Mesenchymal stem cell (in vitro differentiated cells and primary cell): Measurements from ENCODE around the gene EFNB3.

Experiments used
- DNase-seq: peaks from one replicate; pipeline ENCODE4 v3.0.0-alpha.2; 2013
- H2AFZ ChIP-seq: one replicate; pipeline ENCODE4 v1.6.1; 2013; ENCODE audit warnings: low read depth, mild to moderate bottlenecking, control low read depth, inconsistent platforms, low read length, moderate library complexity
- H2AK5ac ChIP-seq: 2 replicates; pipeline ENCODE4 v1.6.1; 2013; ENCODE audit warnings: low read length, moderate library complexity, mild to moderate bottlenecking, inconsistent platforms; ENCODE audit not compliant: severe bottlenecking
- H2BK120ac ChIP-seq: one replicate; pipeline ENCODE4 v1.6.1; 2013; ENCODE audit warnings: low read depth, mild to moderate bottlenecking, inconsistent platforms, low read length, moderate library complexity
- H2BK12ac ChIP-seq, 2 experiments: one replicate each; pipeline ENCODE4 v1.6.1; 2013; ENCODE audit warnings: inconsistent platforms in 2 of 2, low read length in 2 of 2, mild to moderate bottlenecking in 2 of 2, moderate library complexity in 2 of 2, control low read depth in 1 of 2
- H2BK15ac ChIP-seq: one replicate; pipeline ENCODE4 v1.6.1; 2013; ENCODE audit warnings: mild to moderate bottlenecking, low read depth, inconsistent platforms; ENCODE audit not compliant: poor library complexity, severe bottlenecking
- H2BK5ac ChIP-seq: 2 replicates; pipeline ENCODE4 v1.6.1; 2013; ENCODE audit warnings: low read depth, mild to moderate bottlenecking, low read length, control low read depth, inconsistent platforms; ENCODE audit not compliant: poor library complexity, severe bottlenecking
- H3K14ac ChIP-seq, 2 experiments: one replicate each; pipeline ENCODE4 v1.6.1; 2013; ENCODE audit warnings: inconsistent platforms in 2 of 2, low read length in 2 of 2, control low read depth in 1 of 2, mild to moderate bottlenecking in 1 of 2, moderate library complexity in 1 of 2
- H3K18ac ChIP-seq, 2 experiments: one replicate each; pipeline ENCODE4 v1.6.1; 2013; ENCODE audit warnings: inconsistent platforms in 2 of 2, low read length in 2 of 2, control low read depth in 1 of 2, low read depth in 1 of 2, mild to moderate bottlenecking in 1 of 2
- H3K23ac ChIP-seq, 2 experiments: one replicate each; pipeline ENCODE4 v1.6.1; 2013; ENCODE audit warnings: inconsistent platforms in 2 of 2, low read length in 2 of 2, mild to moderate bottlenecking in 2 of 2, moderate library complexity in 2 of 2, control low read depth in 1 of 2
- H3K27ac ChIP-seq: 2 replicates; pipeline ENCODE4 v1.5.1; 2013; ENCODE audit warnings: mild to moderate bottlenecking, moderate library complexity, low read length, control low read depth, inconsistent platforms; ENCODE audit not compliant: poor library complexity, severe bottlenecking
- H3K27me3 ChIP-seq, 2 experiments: 2 replicates each; pipeline versions ENCODE4 v1.6.1 to v1.7.0; 2013; ENCODE audit warnings: low read length in 2 of 2, mild to moderate bottlenecking in 2 of 2, moderate library complexity in 2 of 2, control low read depth in 1 of 2, inconsistent platforms in 1 of 2; ENCODE audit not compliant: control insufficient read depth in 1 of 2, insufficient read depth in 1 of 2
- H3K36me3 ChIP-seq, 2 experiments: 2 replicates each; pipeline versions ENCODE4 v1.6.1 to v1.7.0; 2013; ENCODE audit warnings: low read length in 2 of 2, control low read depth in 1 of 2, inconsistent platforms in 1 of 2, low read depth in 1 of 2, mild to moderate bottlenecking in 1 of 2; ENCODE audit not compliant: insufficient read depth in 2 of 2, control insufficient read depth in 1 of 2
- H3K4ac ChIP-seq, 2 experiments: one replicate each; pipeline ENCODE4 v1.6.1; 2013; ENCODE audit warnings: inconsistent platforms in 2 of 2, low read length in 2 of 2, mild to moderate bottlenecking in 2 of 2, moderate library complexity in 2 of 2, control low read depth in 1 of 2, low read depth in 1 of 2
- H3K4me1 ChIP-seq: 2 replicates; pipeline ENCODE4 v1.6.1; 2013; ENCODE audit warnings: low read depth, low read length, control low read depth; ENCODE audit not compliant: control insufficient read depth, insufficient read depth
- H3K4me2 ChIP-seq: 2 replicates; pipeline ENCODE4 v1.6.1; 2013; ENCODE audit warnings: low read length, mild to moderate bottlenecking, inconsistent platforms; ENCODE audit not compliant: poor library complexity, severe bottlenecking
- H3K4me3 ChIP-seq, 2 experiments: 2 replicates each; pipeline versions ENCODE4 v1.5.1 to v1.7.0; 2013; ENCODE audit warnings: low read length in 2 of 2, mild to moderate bottlenecking in 2 of 2, control low read depth in 1 of 2, low read depth in 1 of 2; ENCODE audit not compliant: insufficient read depth in 1 of 2
- H3K79me1 ChIP-seq: replicated peaks from 2 replicates; pipeline ENCODE4 v1.6.1; 2013; ENCODE audit warnings: mild to moderate bottlenecking, control low read depth, low read length, inconsistent platforms; ENCODE audit not compliant: poor library complexity, severe bottlenecking
- H3K9ac ChIP-seq: 2 replicates; pipeline ENCODE4 v1.7.0; 2013; ENCODE audit warnings: mild to moderate bottlenecking, low read length, moderate library complexity
- H3K9me3 ChIP-seq: 2 replicates; pipeline ENCODE4 v1.7.0; 2013; ENCODE audit warnings: mild to moderate bottlenecking, low read length; ENCODE audit not compliant: control insufficient read depth
- H4K8ac ChIP-seq: one replicate; pipeline ENCODE4 v1.6.1; 2013; ENCODE audit warnings: inconsistent platforms, mild to moderate bottlenecking, low read length, moderate library complexity
- H4K91ac ChIP-seq: one replicate; pipeline ENCODE4 v1.6.1; 2013; ENCODE audit warnings: mild to moderate bottlenecking, low read length, inconsistent platforms
- WGBS: methylation state at CpG from one replicate; pipeline ENCODE4 v1.1.7; 2013; ENCODE audit warnings: mixed read lengths; 5-methylcytosine and 5-hydroxymethylcytosine counted together

Gene EFNB3

DNA sequence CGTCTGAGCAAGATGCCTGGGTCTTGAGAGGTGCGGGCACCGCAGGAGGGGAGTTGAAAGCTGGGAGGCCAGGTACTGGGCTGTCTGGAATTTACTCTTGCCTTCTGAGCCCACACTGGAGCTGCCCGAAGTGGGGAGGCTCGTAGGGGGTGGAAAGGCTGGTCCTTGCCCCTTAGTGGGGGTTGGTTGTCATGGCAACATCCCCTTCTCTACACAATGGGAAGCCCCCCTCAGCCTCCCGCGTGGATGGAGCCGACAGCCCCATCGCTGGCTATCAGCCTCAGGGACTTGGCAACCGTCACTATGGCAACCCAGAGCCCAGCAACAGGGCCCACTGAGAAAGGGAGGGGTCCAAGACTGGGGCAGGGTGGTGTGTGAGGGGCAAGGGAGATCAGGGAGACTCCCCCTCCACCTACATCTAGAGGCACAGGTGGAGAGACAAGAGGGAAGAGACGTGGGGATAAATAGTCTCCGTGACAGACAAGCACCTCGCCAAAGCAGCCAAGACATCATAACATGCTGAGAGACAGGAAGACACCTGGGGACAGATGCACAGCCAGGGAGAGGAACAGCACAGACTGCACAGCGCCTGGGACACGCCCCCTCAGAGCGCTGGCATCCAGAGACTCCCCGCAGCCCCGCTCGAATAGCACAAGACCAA is 7.2 kb downstream of the EFNB3 start:
- Histone ChIP-seq H2BK5ac (no peak overlapping the region), H3K27me3 (peaks cover 28 to 73% of the 10 kb centered on the region in 2 experiments), H3K27ac (no peak overlapping the region), H3K4me2 (no peak overlapping the region), H3K4ac (no peak overlapping the region), H3K23ac (no peak overlapping the region), H3K9me3 (no peaks in the 10 kb centered on the region), H2BK120ac (no peak overlapping the region), H4K8ac (no peak overlapping the region), H2BK12ac (no peak overlapping the region), H2BK15ac (no peak overlapping the region), H3K18ac (no peak overlapping the region), H3K14ac (no peak overlapping the region), H2AK5ac (no peak overlapping the region), H3K4me1 (peaks cover 8% of the 10 kb centered on the region), H3K4me3 (no peak overlapping the region), H3K79me1 (peaks cover 5% of the 10 kb centered on the region), H3K36me3 (peaks cover 0 to 2% of the 10 kb centered on the region in 2 experiments), H3K9ac (no peak overlapping the region), H2AFZ (no peak overlapping the region), H4K91ac (no peak overlapping the region)
- WGBS = 43% methylated on average over 16 of the region's 19 CpGs
- DNase-seq = no peak

DNA sequence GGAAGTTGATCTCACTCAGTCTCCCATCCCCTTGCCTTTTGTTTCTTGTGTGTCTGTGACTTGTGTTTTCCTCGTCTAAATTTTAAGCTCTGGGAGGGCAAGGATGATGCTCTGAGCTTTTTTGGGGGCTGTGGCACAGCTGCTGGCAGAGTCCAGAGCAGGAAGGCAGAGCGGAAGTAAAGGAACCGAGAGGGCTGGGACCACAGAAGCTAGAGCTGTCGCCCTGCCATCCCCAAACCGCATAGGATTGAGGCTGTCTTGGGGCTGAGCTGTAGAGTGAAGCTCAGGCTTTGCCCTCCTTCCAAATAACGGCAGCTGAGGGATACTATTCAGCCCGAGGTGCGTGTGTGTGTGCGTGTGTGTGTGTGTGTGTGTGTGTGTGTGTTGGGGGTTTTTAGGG is 8.8 kb downstream of the EFNB3 start:
- no peak overlapping the region for H2BK15ac ChIP-seq
- no peak overlapping the region for H2BK5ac ChIP-seq
- DNase-seq = no peak
- no peak overlapping the region for H3K4ac ChIP-seq
- peaks cover 23 to 75% of the 10 kb centered on the region in 2 experiments for H3K27me3 ChIP-seq
- peaks cover 5% of the 10 kb centered on the region for H3K79me1 ChIP-seq
- H3K14ac ChIP-seq = no peak overlapping the region
- H4K8ac ChIP-seq = no peak overlapping the region
- no peak overlapping the region for H3K4me3 ChIP-seq
- H3K9me3 ChIP-seq = no peaks in the 10 kb centered on the region
- H3K9ac ChIP-seq = no peak overlapping the region
- WGBS = 53% methylated on average over 7 of the region's 9 CpGs
- H2AK5ac ChIP-seq = no peak overlapping the region
- H3K4me2 ChIP-seq = no peak overlapping the region
- H2BK12ac ChIP-seq = no peak overlapping the region
- no peak overlapping the region for H3K18ac ChIP-seq
- no peak overlapping the region for H2AFZ ChIP-seq
- H4K91ac ChIP-seq = no peak overlapping the region
- peaks cover 0 to 2% of the 10 kb centered on the region in 2 experiments for H3K36me3 ChIP-seq
- H3K23ac ChIP-seq = no peak overlapping the region
- peaks cover 13% of the 10 kb centered on the region for H3K4me1 ChIP-seq
- no peak overlapping the region for H3K27ac ChIP-seq
- H2BK120ac ChIP-seq = no peak overlapping the region

DNA sequence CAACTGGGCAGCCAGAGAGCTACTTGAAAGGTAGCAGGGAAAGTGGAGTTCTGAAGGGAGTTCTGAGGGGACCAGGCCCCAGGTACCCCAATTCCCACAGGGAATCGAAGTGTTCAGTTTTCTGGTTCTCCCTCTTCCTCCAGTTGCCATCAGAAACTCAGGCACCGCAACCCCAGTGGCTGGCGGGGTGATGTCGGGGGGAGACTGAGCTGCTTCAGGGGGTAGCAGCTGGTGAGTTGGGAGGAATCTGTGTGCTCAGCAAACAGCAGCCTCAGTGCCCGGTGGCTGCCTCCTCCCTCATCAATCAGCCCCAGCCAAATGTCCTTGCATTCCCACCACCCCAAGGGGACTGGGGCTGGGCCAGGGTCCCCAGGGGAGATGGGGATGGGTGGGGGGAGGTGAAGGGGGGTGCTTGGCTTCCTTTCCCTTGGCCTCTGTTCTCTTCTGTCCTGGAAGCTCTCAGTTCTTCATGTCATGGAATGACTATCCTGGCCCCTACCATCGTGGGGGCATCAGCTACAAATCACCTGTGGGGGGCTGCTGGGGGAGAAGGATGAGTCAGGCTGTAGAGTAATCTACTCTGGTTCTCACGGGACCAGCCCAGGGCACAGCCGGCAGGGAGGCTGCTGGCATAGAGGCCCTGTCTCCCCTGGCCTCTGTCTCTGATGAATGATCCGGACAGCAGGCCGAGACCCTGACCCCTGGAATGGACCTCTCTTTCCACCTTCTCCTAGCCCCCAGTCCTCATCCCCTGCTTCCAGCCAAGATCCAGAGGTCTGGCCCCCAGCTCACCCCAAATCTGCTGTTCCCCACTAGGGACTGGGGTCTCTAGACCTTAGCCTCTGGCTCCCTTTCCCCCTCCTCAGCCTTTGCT is 10.0 kb downstream of the EFNB3 start:
- H3K14ac ChIP-seq = no peak overlapping the region
- no peak overlapping the region for H2BK12ac ChIP-seq
- H3K4me2 ChIP-seq = no peak overlapping the region
- no peak overlapping the region for H3K18ac ChIP-seq
- H3K23ac ChIP-seq = no peak overlapping the region
- no peak overlapping the region for H4K91ac ChIP-seq
- H2AK5ac ChIP-seq = no peak overlapping the region
- no peak overlapping the region for H2AFZ ChIP-seq
- WGBS = 77% methylated on average over 6 of the region's 10 CpGs
- no peaks in the 10 kb centered on the region for H3K9me3 ChIP-seq
- H3K27me3 ChIP-seq = peaks cover 33 to 85% of the 10 kb centered on the region in 2 experiments
- no peak overlapping the region for H2BK15ac ChIP-seq
- DNase-seq = no peak
- H3K9ac ChIP-seq = no peak overlapping the region
- no peak overlapping the region for H4K8ac ChIP-seq
- peaks cover 13% of the 10 kb centered on the region for H3K4me1 ChIP-seq
- H3K36me3 ChIP-seq = no peaks in the 10 kb centered on the region
- no peak overlapping the region for H3K27ac ChIP-seq
- no peak overlapping the region for H2BK5ac ChIP-seq
- H3K4me3 ChIP-seq = no peak overlapping the region
- no peak overlapping the region for H3K4ac ChIP-seq
- no peak overlapping the region for H2BK120ac ChIP-seq
- peaks cover 5% of the 10 kb centered on the region for H3K79me1 ChIP-seq
